Astrocyte (in vitro differentiated cells and primary cell): Measurements from ENCODE around the gene CES5A. TPM values are rescaled to one million over a fixed set of nuclear protein-coding genes. Genes with fewer than 3 reads are reported as not detected.

Experiments
- DNase-seq: peaks from one replicate; pipeline ENCODE4 v3.0.0-alpha.2; 2010; ENCODE audit warnings: low read depth
- FAIRE-seq: peaks from 2 replicates; lab custom pipeline; 2011; peaks lifted over from hg19 to GRCh38; lab: Jason Lieb, UNC
- H2AFZ ChIP-seq: 2 replicates; pipeline ENCODE4 v1.6.0; 2012; ENCODE audit warnings: low read depth, low read length, inconsistent platforms
- H3K27ac ChIP-seq: 2 replicates; pipeline ENCODE4 v1.5.1; 2011; ENCODE audit warnings: low read depth, low read length, inconsistent platforms
- H3K27me3 ChIP-seq: 2 replicates; pipeline ENCODE4 v1.6.0; 2011; ENCODE audit warnings: low read length, inconsistent platforms; ENCODE audit not compliant: insufficient read depth
- H3K36me3 ChIP-seq: 2 replicates; pipeline ENCODE4 v1.5.1; 2011; ENCODE audit warnings: low read length, inconsistent platforms; ENCODE audit not compliant: insufficient read depth
- H3K4me1 ChIP-seq: 2 replicates; pipeline ENCODE4 v1.5.1; 2011; ENCODE audit warnings: low read length, inconsistent platforms; ENCODE audit not compliant: insufficient read depth
- H3K4me2 ChIP-seq: 2 replicates; pipeline ENCODE4 v1.6.0; 2012; ENCODE audit warnings: low read length, inconsistent platforms
- H3K4me3 ChIP-seq: 2 replicates; pipeline ENCODE4 v1.5.1; 2011; ENCODE audit warnings: low read depth, mild to moderate bottlenecking, low read length, inconsistent platforms; ENCODE audit not compliant: insufficient read depth
- H3K79me2 ChIP-seq: 2 replicates; pipeline ENCODE4 v1.6.0; 2012; ENCODE audit warnings: mild to moderate bottlenecking, low read length, inconsistent platforms; ENCODE audit not compliant: insufficient read depth
- H3K9ac ChIP-seq: 2 replicates; pipeline ENCODE4 v1.6.0; 2012; ENCODE audit warnings: mild to moderate bottlenecking, low read length, inconsistent platforms
- H3K9me3 ChIP-seq: 2 replicates; pipeline ENCODE4 v1.5.1; 2012; ENCODE audit warnings: low read depth, mild to moderate bottlenecking, low read length, inconsistent platforms; ENCODE audit not compliant: insufficient read depth
- H4K20me1 ChIP-seq: 2 replicates; pipeline ENCODE4 v1.6.0; 2012; ENCODE audit warnings: low read length, inconsistent platforms; ENCODE audit not compliant: insufficient read depth
- H3K27ac Mint-ChIP-seq: one replicate; pipeline ENCODE4 v1.8.0; 2021; ENCODE audit warnings: mild to moderate bottlenecking, mixed read lengths; ENCODE audit not compliant: unreplicated experiment
- H3K27me3 Mint-ChIP-seq: one replicate; pipeline ENCODE4 v1.8.0; 2021; ENCODE audit warnings: low read depth, mixed read lengths; ENCODE audit not compliant: unreplicated experiment
- H3K36me3 Mint-ChIP-seq: one replicate; pipeline ENCODE4 v1.8.0; 2021; ENCODE audit warnings: low read depth, mixed read lengths; ENCODE audit not compliant: unreplicated experiment
- H3K4me1 Mint-ChIP-seq: one replicate; pipeline ENCODE4 v1.8.0; 2021; ENCODE audit warnings: low read depth, mixed read lengths; ENCODE audit not compliant: unreplicated experiment
- H3K4me3 Mint-ChIP-seq: one replicate; pipeline ENCODE4 v1.8.0; 2021; ENCODE audit warnings: mild to moderate bottlenecking, moderate library complexity, mixed read lengths; ENCODE audit not compliant: unreplicated experiment
- H3K9me3 Mint-ChIP-seq: one replicate; pipeline ENCODE4 v1.8.0; 2021; ENCODE audit warnings: mild to moderate bottlenecking, mixed read lengths; ENCODE audit not compliant: unreplicated experiment
- CTCF ChIP-seq: IDR thresholded peaks from 2 replicates; pipeline ENCODE4 v1.5.1; 2011; ENCODE audit warnings: low read depth, mild to moderate bottlenecking, inconsistent platforms, low read length, moderate library complexity; ENCODE audit not compliant: insufficient read depth
- EZH2 ChIP-seq: IDR thresholded peaks from 2 replicates; pipeline ENCODE4 v1.6.1; 2012; ENCODE audit warnings: mild to moderate bottlenecking, low read length, inconsistent platforms; ENCODE audit not compliant: insufficient read depth
- total RNA-seq: library from RNA; stranded (reverse); gene quantifications from 2 replicates; pipeline ENCODE4 v1.2.1, GENCODE V29; 2021

CES5A gene
- total RNA-seq, 1 donor from 2014 or later: not detected

GRCh38 chr16:55889518-55889917 is 14.3 kb upstream of the CES5A start:
- H3K4me3 ChIP-seq: no peak overlapping the region
- H3K36me3 Mint-ChIP-seq: no peaks in the 10 kb centered on the region
- no peaks in the 10 kb centered on the region for H3K79me2 ChIP-seq
- DNase-seq (no peak), FAIRE-seq (no peak)
- H3K4me2 ChIP-seq: no peak overlapping the region
- no peak overlapping the region for H3K4me3 Mint-ChIP-seq
- H3K27me3 Mint-ChIP-seq: no peaks in the 10 kb centered on the region
- no peak overlapping the region for H3K27ac Mint-ChIP-seq
- H3K9me3 ChIP-seq: peaks cover 11% of the 10 kb centered on the region
- no peak overlapping the region for H3K9ac ChIP-seq
- TF ChIP-seq EZH2: no peak
- TF ChIP-seq CTCF: no peak
- no peaks in the 10 kb centered on the region for H4K20me1 ChIP-seq
- no peak overlapping the region for H2AFZ ChIP-seq
- no peaks in the 10 kb centered on the region for H3K4me1 ChIP-seq
- H3K9me3 Mint-ChIP-seq: peaks cover 13% of the 10 kb centered on the region
- no peaks in the 10 kb centered on the region for H3K36me3 ChIP-seq
- no peak overlapping the region for H3K27ac ChIP-seq
- H3K27me3 ChIP-seq: no peaks in the 10 kb centered on the region
- H3K4me1 Mint-ChIP-seq: no peaks in the 10 kb centered on the region

GRCh38 chr16:55888546-55888945 is 13.4 kb upstream of the CES5A start:
- H3K4me3 ChIP-seq: no peak overlapping the region
- no peak overlapping the region for H3K4me2 ChIP-seq
- H2AFZ ChIP-seq: no peak overlapping the region
- no peak overlapping the region for H3K27ac Mint-ChIP-seq
- H3K9me3 ChIP-seq: peaks cover 11% of the 10 kb centered on the region
- H3K27me3 ChIP-seq: no peaks in the 10 kb centered on the region
- no peaks in the 10 kb centered on the region for H3K4me1 Mint-ChIP-seq
- H3K79me2 ChIP-seq: no peaks in the 10 kb centered on the region
- no peaks in the 10 kb centered on the region for H4K20me1 ChIP-seq
- DNase-seq (no peak), FAIRE-seq (no peak)
- no peaks in the 10 kb centered on the region for H3K36me3 ChIP-seq
- no peaks in the 10 kb centered on the region for H3K36me3 Mint-ChIP-seq
- no peak for TF ChIP-seq EZH2
- no peak for TF ChIP-seq CTCF
- H3K27me3 Mint-ChIP-seq: peaks cover 3% of the 10 kb centered on the region
- no peak overlapping the region for H3K9ac ChIP-seq
- no peaks in the 10 kb centered on the region for H3K4me1 ChIP-seq
- peaks cover 13% of the 10 kb centered on the region for H3K9me3 Mint-ChIP-seq
- no peak overlapping the region for H3K27ac ChIP-seq
- H3K4me3 Mint-ChIP-seq: no peak overlapping the region

- Histone ChIP-seq H3K36me3 (no peaks in the 10 kb centered on the region), H3K79me2 (no peaks in the 10 kb centered on the region), H4K20me1 (no peaks in the 10 kb centered on the region), H3K4me2 (no peak overlapping the region), H3K9ac (no peak overlapping the region), H3K4me3 (no peak overlapping the region), H3K9me3 (no peaks in the 10 kb centered on the region), H3K27me3 (no peaks in the 10 kb centered on the region), H2AFZ (no peak overlapping the region), H3K4me1 (no peaks in the 10 kb centered on the region), H3K27ac (no peak overlapping the region)
- Mint-ChIP-seq H3K27me3 (peaks cover 11% of the 10 kb centered on the region), H3K9me3 (peaks cover 4% of the 10 kb centered on the region), H3K4me1 (peaks cover 10% of the 10 kb centered on the region), H3K27ac (peak overlapping the region; percentile 77), H3K4me3 (no peak overlapping the region), H3K36me3 (no peaks in the 10 kb centered on the region)
- DNase-seq (peak; percentile 32), FAIRE-seq (no peak)
- no peak for TF ChIP-seq CTCF
- TF ChIP-seq EZH2: no peak
Measured at GRCh38 chr16:55876854-55877253, 1.7 kb upstream of the CES5A start.
